Thoracic aorta (tissue), 2 donors: ENCODE data around the gene DISC1. TPM values are rescaled to one million over a fixed set of nuclear protein-coding genes. Genes with fewer than 3 reads are reported as not detected.

Experiments used
- ATAC-seq: fragments of 150-250 bp; one replicate; pipeline ENCODE4 v1.8.0; 2017; ENCODE audit warnings: low read depth; ENCODE audit not compliant: insufficient number of reproducible peaks, low FRiP score
- DNase-seq: peaks from one replicate; pipeline ENCODE4 v3.0.0-alpha.2; 2020; ENCODE audit warnings: low spot score
- H3K27ac ChIP-seq, 2 donors: fragments of 200-600 bp; sonication (generic); 1 replicate in 1 of 2; 2 replicates in 1 of 2; pipeline ENCODE4 v1.5.1; 2016; ENCODE audit warnings: mild to moderate bottlenecking in 2 of 2, moderate library complexity in 2 of 2
- H3K27me3 ChIP-seq: fragments of 200-600 bp; sonication (generic); replicated peaks from 2 replicates; pipeline ENCODE4 v1.6.0; 2016; ENCODE audit warnings: mild to moderate bottlenecking; ENCODE audit not compliant: insufficient read depth
- H3K36me3 ChIP-seq: fragments of 200-600 bp; sonication (generic); one replicate; pipeline ENCODE4 v1.5.1; 2016
- H3K4me1 ChIP-seq, 2 donors: fragments of 200-600 bp; sonication (generic); 1 replicate in 1 of 2; 2 replicates in 1 of 2; pipeline versions ENCODE4 v1.5.1 to v1.6.0; 2016; ENCODE audit warnings: low read depth in 2 of 2, mild to moderate bottlenecking in 1 of 2; ENCODE audit not compliant: control insufficient read depth in 1 of 2
- H3K4me3 ChIP-seq: fragments of 200-600 bp; sonication (generic); 2 replicates; pipeline ENCODE4 v1.5.1; 2016; ENCODE audit warnings: mild to moderate bottlenecking
- H3K9me3 ChIP-seq: fragments of 200-600 bp; sonication (generic); 2 replicates; pipeline ENCODE4 v1.5.1; 2016
- total RNA-seq, 2 donors: library from RNA; depleted of rRNA; stranded (reverse); fragments of >200 nt; gene quantifications; one replicate each; pipeline versions ENCODE4 v1.1.0 to v1.2.3, GENCODE V29; 2016
- TF ChIP-seq, protein P1 (sequence below): fragments of 200-600 bp; sonication (generic); IDR thresholded peaks from one replicate; pipeline ENCODE4 v1.5.1; 2019; ENCODE audit warnings: antibody characterized with exemption

The DISC1 gene
- total RNA-seq, 2 donors from 2014 or later, result 13.1 to 26.9 TPM

- H3K9me3 ChIP-seq, result peaks cover 5% of the 10 kb centered on the region
- H3K27me3 ChIP-seq, result no peaks in the 10 kb centered on the region
- no peak overlapping the region for H3K4me3 ChIP-seq
- no peak overlapping the region for H3K27ac ChIP-seq
- H3K4me1 ChIP-seq, result no peaks in the 10 kb centered on the region
- DNase-seq (no peak), ATAC-seq (no peak)
- TF ChIP-seq, protein P1, sequence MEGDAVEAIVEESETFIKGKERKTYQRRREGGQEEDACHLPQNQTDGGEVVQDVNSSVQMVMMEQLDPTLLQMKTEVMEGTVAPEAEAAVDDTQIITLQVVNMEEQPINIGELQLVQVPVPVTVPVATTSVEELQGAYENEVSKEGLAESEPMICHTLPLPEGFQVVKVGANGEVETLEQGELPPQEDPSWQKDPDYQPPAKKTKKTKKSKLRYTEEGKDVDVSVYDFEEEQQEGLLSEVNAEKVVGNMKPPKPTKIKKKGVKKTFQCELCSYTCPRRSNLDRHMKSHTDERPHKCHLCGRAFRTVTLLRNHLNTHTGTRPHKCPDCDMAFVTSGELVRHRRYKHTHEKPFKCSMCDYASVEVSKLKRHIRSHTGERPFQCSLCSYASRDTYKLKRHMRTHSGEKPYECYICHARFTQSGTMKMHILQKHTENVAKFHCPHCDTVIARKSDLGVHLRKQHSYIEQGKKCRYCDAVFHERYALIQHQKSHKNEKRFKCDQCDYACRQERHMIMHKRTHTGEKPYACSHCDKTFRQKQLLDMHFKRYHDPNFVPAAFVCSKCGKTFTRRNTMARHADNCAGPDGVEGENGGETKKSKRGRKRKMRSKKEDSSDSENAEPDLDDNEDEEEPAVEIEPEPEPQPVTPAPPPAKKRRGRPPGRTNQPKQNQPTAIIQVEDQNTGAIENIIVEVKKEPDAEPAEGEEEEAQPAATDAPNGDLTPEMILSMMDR, result no peak
- H3K36me3 ChIP-seq, result no peaks in the 10 kb centered on the region
Measured at GRCh38 chr1:231670755-231671154, 44.2 kb downstream of the DISC1 start.

GRCh38 chr1:231674575-231674974 lies 48.0 kb downstream of the DISC1 start:
- DNase-seq (no peak), ATAC-seq (no peak)
- Histone ChIP-seq H3K9me3 (peaks cover 5% of the 10 kb centered on the region), H3K27ac (no peak overlapping the region), H3K27me3 (no peaks in the 10 kb centered on the region), H3K36me3 (no peaks in the 10 kb centered on the region), H3K4me1 (no peaks in the 10 kb centered on the region), H3K4me3 (no peak overlapping the region)
- TF ChIP-seq, protein P1, result no peak

DNA sequence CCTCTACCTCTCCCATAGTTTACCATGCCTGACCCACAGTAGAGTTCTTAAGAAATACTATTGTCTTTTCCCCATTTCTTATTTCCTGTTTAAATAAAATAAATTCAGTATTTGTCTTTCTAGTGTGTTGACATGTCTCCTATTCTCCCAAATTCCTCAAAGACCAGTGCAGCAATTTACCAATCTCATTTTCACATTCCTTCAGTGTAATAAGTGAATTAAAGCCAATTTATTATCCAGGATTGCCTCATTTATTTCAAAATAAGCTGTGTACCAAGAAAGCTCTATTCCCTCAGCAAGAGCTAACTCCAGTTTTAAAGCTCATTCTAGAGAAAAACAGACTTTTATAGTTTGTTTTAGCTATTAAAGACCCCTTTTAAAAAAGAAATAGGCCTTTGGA lies 49.9 kb downstream of the DISC1 start:
- Histone ChIP-seq H3K27me3 (no peaks in the 10 kb centered on the region), H3K4me1 (no peaks in the 10 kb centered on the region), H3K36me3 (no peaks in the 10 kb centered on the region), H3K4me3 (no peak overlapping the region), H3K27ac (no peak overlapping the region), H3K9me3 (no peaks in the 10 kb centered on the region)
- no peak for DNase-seq
- TF ChIP-seq, protein P1, result no peak
- ATAC-seq, result no peak

DNA sequence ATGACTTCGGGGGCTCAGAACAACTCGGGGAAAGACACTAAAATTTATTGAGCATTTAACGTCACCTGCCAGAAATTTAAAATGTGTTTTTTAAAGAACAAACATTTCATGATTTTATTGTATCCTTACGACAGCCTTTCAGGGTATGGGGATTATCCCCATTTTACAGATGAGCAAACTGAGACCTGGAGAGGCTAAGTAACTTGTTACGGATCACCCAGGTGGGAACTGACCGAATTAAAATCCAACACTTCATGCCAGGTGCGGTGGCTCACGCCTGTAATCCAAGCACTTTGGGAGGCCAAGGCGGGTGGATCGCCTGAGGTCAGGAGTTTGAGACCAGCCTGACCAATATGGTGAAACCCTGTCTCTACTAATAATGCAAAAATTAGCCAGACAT lies 50.9 kb downstream of the DISC1 start:
- Histone ChIP-seq H3K9me3 (no peaks in the 10 kb centered on the region), H3K4me3 (no peak overlapping the region), H3K36me3 (no peaks in the 10 kb centered on the region), H3K27ac (no peak overlapping the region), H3K27me3 (no peaks in the 10 kb centered on the region), H3K4me1 (no peaks in the 10 kb centered on the region)
- TF ChIP-seq, protein P1, result no peak
- ATAC-seq (no peak), DNase-seq (no peak)

- no peaks in the 10 kb centered on the region for H3K27me3 ChIP-seq
- no peak for DNase-seq
- no peak overlapping the region for H3K4me3 ChIP-seq
- H3K9me3 ChIP-seq, result no peaks in the 10 kb centered on the region
- no peak overlapping the region for H3K27ac ChIP-seq
- no peaks in the 10 kb centered on the region for H3K36me3 ChIP-seq
- TF ChIP-seq, protein P1, result no peak
- ATAC-seq, result no peak
- no peaks in the 10 kb centered on the region for H3K4me1 ChIP-seq
Measured at GRCh38 chr1:231678011-231678432, 51.4 kb downstream of the DISC1 start.
